ENCODE measurements around the gene UHMK1. TPM values are rescaled to one million over a fixed set of nuclear protein-coding genes. Genes with fewer than 3 reads are reported as not detected.
"Not testable (repeated sequence)": the region's sequence is repeated elsewhere in the genome, so short reads cannot be mapped to it uniquely, and the experiment has no call there.

UHMK1 gene
- total and polyA plus RNA-seq, 2 experiments from 2014 or later = 11.3 to 55.4 TPM

DNA sequence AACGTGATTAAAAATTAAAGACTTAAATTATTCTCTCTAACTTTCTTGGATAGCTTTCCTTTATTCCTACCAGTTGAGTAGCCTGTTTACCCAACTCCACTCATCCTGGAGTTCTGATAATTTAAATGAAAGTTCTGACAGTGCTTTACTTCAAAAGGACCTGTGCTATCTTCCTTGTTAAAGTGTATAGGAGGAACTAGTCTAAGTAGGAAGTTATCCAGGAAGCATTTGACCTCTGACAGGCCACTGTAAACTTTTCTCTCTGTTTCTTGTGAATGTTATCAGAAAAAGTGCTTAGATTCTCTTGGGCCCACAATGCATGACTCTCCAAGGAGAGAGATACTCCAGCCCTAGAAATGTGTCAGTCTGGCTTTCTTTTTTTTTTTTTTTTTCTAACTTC, 73.1 kb downstream of the UHMK1 start:
- Histone ChIP-seq H3K79me2 (peaks cover 64% of the 10 kb centered on the region), H3K27me3 (no peaks in the 10 kb centered on the region), H3K9me3 (ENCODE audit: low read depth) (no peaks in the 10 kb centered on the region), H4K20me1 (ENCODE audit: insufficient read depth, poor library complexity, severe bottlenecking) (no peaks in the 10 kb centered on the region), H2AFZ (no peak overlapping the region), H3K4me1 (ENCODE audit: insufficient read depth) (no peaks in the 10 kb centered on the region), H3K27ac (no peak overlapping the region), H3K36me3 (replicated peaks; ENCODE audit: insufficient read depth, low read depth) (no peaks in the 10 kb centered on the region), H3K9me2 (replicated peaks; ENCODE audit: insufficient read depth) (no peaks in the 10 kb centered on the region), H3K4me2 (no peak overlapping the region), H3K4me3 (no peak overlapping the region)
- no peak for DNase-seq (ENCODE audit: low spot score)
- WGBS (ENCODE audit: low lambda C conversion rate, missing lambda C conversion rate) = 94% methylated on average over 1 of the region's 1 CpG
- no peak for TF ChIP-seq EZH2 (IDR thresholded peaks at IDR 0.05; ENCODE audit: borderline replicate concordance)
- TF ChIP-seq EZH2phosphoT487 (IDR thresholded peaks at IDR 0.05; ENCODE audit: low read depth, severe bottlenecking, unreplicated experiment) = no peak
- TF ChIP-seq, protein P1, sequence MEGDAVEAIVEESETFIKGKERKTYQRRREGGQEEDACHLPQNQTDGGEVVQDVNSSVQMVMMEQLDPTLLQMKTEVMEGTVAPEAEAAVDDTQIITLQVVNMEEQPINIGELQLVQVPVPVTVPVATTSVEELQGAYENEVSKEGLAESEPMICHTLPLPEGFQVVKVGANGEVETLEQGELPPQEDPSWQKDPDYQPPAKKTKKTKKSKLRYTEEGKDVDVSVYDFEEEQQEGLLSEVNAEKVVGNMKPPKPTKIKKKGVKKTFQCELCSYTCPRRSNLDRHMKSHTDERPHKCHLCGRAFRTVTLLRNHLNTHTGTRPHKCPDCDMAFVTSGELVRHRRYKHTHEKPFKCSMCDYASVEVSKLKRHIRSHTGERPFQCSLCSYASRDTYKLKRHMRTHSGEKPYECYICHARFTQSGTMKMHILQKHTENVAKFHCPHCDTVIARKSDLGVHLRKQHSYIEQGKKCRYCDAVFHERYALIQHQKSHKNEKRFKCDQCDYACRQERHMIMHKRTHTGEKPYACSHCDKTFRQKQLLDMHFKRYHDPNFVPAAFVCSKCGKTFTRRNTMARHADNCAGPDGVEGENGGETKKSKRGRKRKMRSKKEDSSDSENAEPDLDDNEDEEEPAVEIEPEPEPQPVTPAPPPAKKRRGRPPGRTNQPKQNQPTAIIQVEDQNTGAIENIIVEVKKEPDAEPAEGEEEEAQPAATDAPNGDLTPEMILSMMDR (IDR thresholded peaks at IDR 0.05; ENCODE audit: poor library complexity) = no peak

DNA sequence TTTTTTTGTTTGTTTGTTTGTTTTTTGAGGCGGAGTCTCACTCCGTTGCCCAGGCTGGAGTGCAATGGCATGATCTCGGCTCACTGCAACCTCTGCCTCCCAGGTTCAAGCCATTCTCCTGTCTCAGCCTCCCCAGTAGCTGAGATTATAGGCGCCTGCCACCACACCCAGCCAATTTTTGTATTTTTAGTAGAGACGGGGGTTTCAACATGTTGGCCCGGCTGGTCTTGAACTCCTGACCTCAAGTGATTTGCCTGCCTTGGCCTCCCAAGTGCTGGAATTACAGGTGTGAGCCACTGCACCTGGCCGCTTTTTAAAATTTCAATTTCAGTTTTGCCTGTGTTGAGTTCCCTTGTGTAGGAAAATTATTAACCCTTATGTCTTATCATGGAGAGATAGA, 73.5 kb downstream of the UHMK1 start:
- not testable (repeated sequence) for H3K4me2 ChIP-seq; H3K27ac ChIP-seq; H3K4me3 ChIP-seq; H3K36me3 ChIP-seq (replicated peaks; ENCODE audit: insufficient read depth, low read depth); H3K9me2 ChIP-seq (replicated peaks; ENCODE audit: insufficient read depth); H3K9me3 ChIP-seq (ENCODE audit: low read depth); DNase-seq (ENCODE audit: low spot score); H4K20me1 ChIP-seq (ENCODE audit: insufficient read depth, poor library complexity, severe bottlenecking); H2AFZ ChIP-seq; H3K4me1 ChIP-seq (ENCODE audit: insufficient read depth); H3K27me3 ChIP-seq
- peaks cover 63% of the 10 kb centered on the region for H3K79me2 ChIP-seq
- 85% methylated on average over 7 of the region's 7 CpGs for WGBS (ENCODE audit: low lambda C conversion rate, missing lambda C conversion rate)

DNA sequence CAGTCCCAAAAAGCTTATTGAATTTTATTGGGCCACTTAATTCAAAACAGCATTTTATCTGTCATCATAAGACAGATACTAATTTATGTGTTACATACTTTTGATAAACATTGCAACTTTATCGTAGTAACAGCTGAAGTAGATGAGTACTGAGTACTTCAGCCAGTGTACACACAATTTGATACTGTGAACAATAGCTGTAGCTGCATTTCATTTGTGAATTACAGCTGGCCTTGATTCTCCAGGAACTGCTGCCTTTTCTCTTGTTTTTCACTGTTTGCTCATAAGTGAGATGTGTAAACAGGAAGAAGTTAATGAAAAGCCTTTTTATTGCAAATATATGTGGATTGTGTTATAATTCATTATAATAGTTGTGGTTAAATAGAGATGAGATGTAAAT, 74.1 kb downstream of the UHMK1 start:
- WGBS (ENCODE audit: low lambda C conversion rate, missing lambda C conversion rate) = 52% methylated on average over 1 of the region's 1 CpG
- Histone ChIP-seq H3K27ac (no peak overlapping the region), H3K9me2 (replicated peaks; ENCODE audit: insufficient read depth) (no peaks in the 10 kb centered on the region), H4K20me1 (ENCODE audit: insufficient read depth, poor library complexity, severe bottlenecking) (no peaks in the 10 kb centered on the region), H3K27me3 (no peaks in the 10 kb centered on the region), H3K4me1 (ENCODE audit: insufficient read depth) (no peaks in the 10 kb centered on the region), H3K9me3 (ENCODE audit: low read depth) (no peaks in the 10 kb centered on the region), H3K36me3 (replicated peaks; ENCODE audit: insufficient read depth, low read depth) (no peaks in the 10 kb centered on the region), H3K4me3 (no peak overlapping the region), H2AFZ (no peak overlapping the region), H3K4me2 (no peak overlapping the region), H3K79me2 (peaks cover 60% of the 10 kb centered on the region)
- TF ChIP-seq, protein P1 (IDR thresholded peaks at IDR 0.05; ENCODE audit: poor library complexity) = no peak
- TF ChIP-seq EZH2phosphoT487 (IDR thresholded peaks at IDR 0.05; ENCODE audit: low read depth, severe bottlenecking, unreplicated experiment) (no peak), EZH2 (IDR thresholded peaks at IDR 0.05; ENCODE audit: borderline replicate concordance) (no peak)
- no peak for DNase-seq (ENCODE audit: low spot score)

DNA sequence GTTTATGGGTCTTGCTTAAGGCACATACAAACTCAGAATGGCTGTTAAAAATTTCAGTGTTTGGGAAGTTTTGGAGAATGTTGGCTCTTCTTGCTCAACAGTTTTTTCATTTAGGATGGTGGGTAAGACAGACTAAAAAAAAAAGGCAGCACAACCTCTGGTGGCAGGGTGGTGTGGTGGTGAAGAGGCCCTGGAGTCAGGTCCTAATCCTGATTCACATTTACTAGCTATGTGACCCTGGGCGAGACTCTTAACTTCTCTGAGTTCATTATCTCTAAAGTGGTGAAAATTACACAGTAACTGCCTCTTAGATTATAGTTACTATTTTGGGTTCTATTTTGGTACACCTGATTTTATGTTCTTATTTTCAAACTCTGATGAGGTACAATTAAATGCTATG, 75.5 kb downstream of the UHMK1 start:
- H2AFZ ChIP-seq = no peak overlapping the region
- no peaks in the 10 kb centered on the region for H4K20me1 ChIP-seq (ENCODE audit: insufficient read depth, poor library complexity, severe bottlenecking)
- H3K9me3 ChIP-seq (ENCODE audit: low read depth) = no peaks in the 10 kb centered on the region
- no peak overlapping the region for H3K4me2 ChIP-seq
- H3K79me2 ChIP-seq = peaks cover 47% of the 10 kb centered on the region
- 86% methylated on average over 1 of the region's 1 CpG for WGBS (ENCODE audit: low lambda C conversion rate, missing lambda C conversion rate)
- no peak overlapping the region for H3K4me3 ChIP-seq
- TF ChIP-seq, protein P1 (IDR thresholded peaks at IDR 0.05; ENCODE audit: poor library complexity) = no peak
- TF ChIP-seq EZH2phosphoT487 (IDR thresholded peaks at IDR 0.05; ENCODE audit: low read depth, severe bottlenecking, unreplicated experiment) = no peak
- no peak for TF ChIP-seq EZH2 (IDR thresholded peaks at IDR 0.05; ENCODE audit: borderline replicate concordance)
- no peaks in the 10 kb centered on the region for H3K4me1 ChIP-seq (ENCODE audit: insufficient read depth)
- H3K36me3 ChIP-seq (replicated peaks; ENCODE audit: insufficient read depth, low read depth) = no peaks in the 10 kb centered on the region
- DNase-seq (ENCODE audit: low spot score) = no peak
- no peak overlapping the region for H3K27ac ChIP-seq
- H3K27me3 ChIP-seq = no peaks in the 10 kb centered on the region
- H3K9me2 ChIP-seq (replicated peaks; ENCODE audit: insufficient read depth) = no peaks in the 10 kb centered on the region
